NCI-H510A treated with DMSO at 0.1 percent for 48 hours (cell line): ENCODE measurements around the gene CDNF.
"Not testable (repeated sequence)": the region's sequence is repeated elsewhere in the genome, so short reads cannot be mapped to it uniquely, and the experiment has no call there.

Experiments used
- DNase-seq: peaks from one replicate; lab custom pipeline; 2025; lab: John Stamatoyannopoulos, UW

Gene CDNF

GRCh38 chr10:14837757-14838581 is at the start of gene CDNF, which contains the start of the genes HSPA14 and MSANTD7:
TSS of gene CDNF (minus strand) at chr10:14838037. CDS start at chr10:14837946, 91 bp downstream.
TSS of gene HSPA14 (plus strand) at chr10:14838306. CDS start at chr10:14838403, 97 bp downstream.
TSS of gene MSANTD7 (plus strand) at chr10:14838306. CDS start at chr10:14842285, 3,979 bp downstream.
- DNase-seq: peak; percentile 94

- DNase-seq: no peak
Observed at GRCh38 chr10:14884082-14884481, 46.2 kb upstream of the CDNF start.

- no peak for DNase-seq
Observed at GRCh38 chr10:14880229-14880628, 42.4 kb upstream of the CDNF start.

- DNase-seq: no peak
Observed at GRCh38 chr10:14879928-14880193, 42.0 kb upstream of the CDNF start.

- peak; percentile 13 for DNase-seq
Observed at GRCh38 chr10:14879124-14879927, 41.5 kb upstream of the CDNF start.

GRCh38 chr10:14878266-14879123 is 40.7 kb upstream of the CDNF start, which contains the start of gene SUV39H2:
TSS of gene SUV39H2 (plus strand) at chr10:14878866. CDS start at chr10:14878889, 23 bp downstream.
- DNase-seq: peak; percentile 82

- DNase-seq: no peak
Observed at GRCh38 chr10:14876764-14877163, 38.9 kb upstream of the CDNF start.

- DNase-seq: no peak
Observed at GRCh38 chr10:14875941-14876340, 38.1 kb upstream of the CDNF start.

- no peak for DNase-seq
Observed at GRCh38 chr10:14873090-14873760, 35.4 kb upstream of the CDNF start.

- not testable (repeated sequence) for DNase-seq
Observed at GRCh38 chr10:14864871-14865270, 27.0 kb upstream of the CDNF start.

- not testable (repeated sequence) for DNase-seq
Observed at GRCh38 chr10:14864466-14864865, 26.6 kb upstream of the CDNF start.

- no peak for DNase-seq
Observed at GRCh38 chr10:14860791-14861190, 23.0 kb upstream of the CDNF start.

GRCh38 chr10:14859775-14860174 is 21.9 kb upstream of the CDNF start:
- no peak for DNase-seq

- DNase-seq: no peak
Observed at GRCh38 chr10:14859043-14859442, 21.2 kb upstream of the CDNF start.

- no peak for DNase-seq
Observed at GRCh38 chr10:14858338-14858960, 20.6 kb upstream of the CDNF start.

- no peak for DNase-seq
Observed at GRCh38 chr10:14855453-14855852, 17.6 kb upstream of the CDNF start.

- no peak for DNase-seq
Observed at GRCh38 chr10:14852236-14852635, 14.4 kb upstream of the CDNF start.

GRCh38 chr10:14844948-14845347 is 7.1 kb upstream of the CDNF start:
- no peak for DNase-seq

GRCh38 chr10:14843327-14843988 is 5.6 kb upstream of the CDNF start:
- DNase-seq: no peak

- DNase-seq: no peak
Observed at GRCh38 chr10:14840178-14840577, 2.3 kb upstream of the CDNF start.
